HG03469 (cell line): Measurements from ENCODE around the gene CHN2.

Experiments
- ATAC-seq: cut with Tn5 transposase; IDR thresholded peaks from one replicate; pipeline ENCODE4 v1.9.1; 2021; ENCODE audit warnings: mild to moderate bottlenecking, moderate library complexity, moderate number of reproducible peaks; ENCODE audit not compliant: unreplicated experiment

The CHN2 gene

GRCh38 chr7:29421010-29421956 lies 226.7 kb downstream of the CHN2 start:
- no peak for ATAC-seq

DNA sequence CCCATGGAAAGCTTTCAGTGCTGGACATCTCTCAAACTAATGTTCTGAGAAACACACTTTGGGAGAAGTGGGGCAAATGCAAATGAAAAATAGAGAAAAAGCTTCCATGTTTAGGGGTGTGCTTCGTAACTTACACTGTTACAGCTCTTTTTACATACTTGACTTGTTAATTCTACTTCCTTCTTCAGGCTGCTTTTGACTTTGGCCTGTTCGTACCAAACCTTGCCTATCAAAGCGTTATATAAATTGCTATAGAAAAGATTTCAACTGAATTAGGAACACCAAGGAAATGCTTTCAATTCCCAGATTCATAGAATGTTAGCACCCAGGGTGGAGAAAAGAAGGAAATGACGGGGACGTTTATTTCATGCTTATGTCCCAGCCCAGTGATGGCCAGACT lies 228.3 kb downstream of the CHN2 start:
- no peak for ATAC-seq

GRCh38 chr7:29424295-29424983 lies 229.9 kb downstream of the CHN2 start:
- ATAC-seq = peak; percentile 73

- ATAC-seq = no peak
Measured at GRCh38 chr7:29424984-29425309, 230.4 kb downstream of the CHN2 start.

DNA sequence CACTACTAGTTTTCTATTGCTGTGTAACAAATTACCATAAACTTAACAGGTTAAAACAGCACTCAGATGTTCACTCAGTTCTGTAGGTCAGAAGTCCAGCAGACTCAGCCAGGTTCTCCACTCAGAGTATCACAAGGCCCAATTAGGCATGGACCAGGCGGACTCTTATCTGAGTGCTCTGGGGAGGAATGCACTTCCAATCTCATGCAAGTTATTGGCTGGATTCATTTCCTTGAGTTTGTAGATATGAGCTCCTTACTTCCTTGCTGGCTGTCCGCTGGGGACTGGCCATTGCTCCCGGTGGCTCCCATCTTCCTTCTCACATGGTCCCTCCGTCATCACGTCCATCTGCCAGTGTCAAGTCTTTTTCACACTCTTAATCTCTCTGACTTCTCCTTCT lies 232.0 kb downstream of the CHN2 start:
- ATAC-seq = no peak

GRCh38 chr7:29429401-29429800 lies 234.8 kb downstream of the CHN2 start:
- no peak for ATAC-seq

GRCh38 chr7:29430279-29430949 lies 235.8 kb downstream of the CHN2 start:
- no peak for ATAC-seq

GRCh38 chr7:29431686-29432085 lies 237.1 kb downstream of the CHN2 start:
- ATAC-seq = no peak

DNA sequence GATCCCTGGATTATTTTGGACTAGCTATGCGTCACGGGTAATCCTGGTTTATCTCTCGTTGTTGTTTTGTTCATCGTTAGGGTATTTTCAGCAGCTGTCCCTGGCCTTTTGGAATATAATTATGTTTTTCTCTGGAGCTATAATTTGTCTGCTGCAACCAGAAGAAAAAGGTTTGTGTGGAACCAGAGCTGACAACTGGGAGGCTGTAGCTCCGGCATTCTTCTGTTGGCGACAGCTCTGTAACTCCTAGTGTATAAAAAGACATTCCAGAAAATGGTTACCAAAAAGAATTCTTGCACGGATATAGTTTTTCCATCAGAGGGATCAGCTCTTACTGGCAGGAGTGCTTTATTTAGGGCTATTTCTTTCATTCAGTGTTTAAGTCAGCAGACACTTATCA lies 238.1 kb downstream of the CHN2 start:
- ATAC-seq = no peak

- ATAC-seq = no peak
Measured at GRCh38 chr7:29434380-29434768, 239.8 kb downstream of the CHN2 start.

- no peak for ATAC-seq
Measured at GRCh38 chr7:29435167-29435566, 240.6 kb downstream of the CHN2 start.

DNA sequence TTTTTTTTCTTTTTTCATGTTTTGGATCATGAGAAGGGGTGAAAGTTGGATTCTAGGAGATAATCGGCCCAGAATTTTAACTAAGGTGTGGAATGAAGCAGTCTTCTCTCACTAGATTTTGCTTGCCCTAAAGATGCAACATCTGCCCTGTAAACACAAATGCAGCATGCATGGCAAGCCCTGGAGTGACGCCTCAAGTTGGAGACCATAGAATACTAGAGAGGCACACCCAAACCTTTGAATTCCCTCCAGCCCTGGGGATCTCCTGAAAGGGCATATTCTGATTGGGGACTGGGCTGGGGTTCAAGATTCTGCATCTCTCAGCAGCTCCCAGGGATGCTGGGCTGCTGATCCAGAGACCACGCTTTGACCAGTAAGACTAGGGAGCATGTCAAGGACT lies 241.3 kb downstream of the CHN2 start:
- no peak for ATAC-seq

DNA sequence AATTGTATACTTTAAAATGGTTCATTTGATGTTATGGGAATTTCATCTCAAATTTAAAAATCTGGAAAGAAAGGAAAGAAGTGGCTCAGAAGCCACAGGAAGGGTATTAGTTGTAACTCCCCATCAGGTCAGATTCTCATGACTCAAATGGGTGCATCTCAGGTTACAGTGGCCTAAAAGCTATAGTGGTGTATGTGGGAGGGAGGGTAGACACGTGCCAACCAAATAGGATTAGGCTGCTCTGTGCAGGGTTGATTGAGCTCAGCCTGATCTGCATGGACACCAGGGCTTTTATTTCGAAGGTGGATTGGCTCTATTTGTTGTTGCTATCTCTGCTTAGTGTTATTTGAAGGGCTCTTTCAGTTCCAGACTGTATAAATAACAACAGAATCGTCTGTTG lies 247.6 kb downstream of the CHN2 start:
- ATAC-seq = no peak

- ATAC-seq = no peak
Measured at GRCh38 chr7:29443552-29443951, 249.0 kb downstream of the CHN2 start.

DNA sequence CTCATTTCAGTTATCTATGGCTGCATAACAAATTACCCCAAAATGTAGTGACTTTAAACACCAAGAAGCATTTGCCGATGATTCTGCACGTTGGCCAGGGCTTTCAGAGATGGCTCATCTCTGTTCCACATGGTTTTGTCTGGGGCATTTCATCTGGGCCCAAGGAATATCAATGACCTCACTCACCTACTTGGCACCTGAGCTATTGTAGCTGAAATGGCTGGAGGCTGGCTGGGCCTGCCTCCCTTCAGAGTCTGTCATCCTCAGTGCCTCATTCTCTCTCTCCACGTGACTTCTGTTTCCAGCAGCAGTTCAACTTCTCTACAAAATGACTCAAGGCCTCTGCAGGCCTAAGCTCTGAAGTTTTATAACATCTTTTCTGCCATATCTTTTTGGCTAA lies 249.7 kb downstream of the CHN2 start:
- no peak for ATAC-seq

DNA sequence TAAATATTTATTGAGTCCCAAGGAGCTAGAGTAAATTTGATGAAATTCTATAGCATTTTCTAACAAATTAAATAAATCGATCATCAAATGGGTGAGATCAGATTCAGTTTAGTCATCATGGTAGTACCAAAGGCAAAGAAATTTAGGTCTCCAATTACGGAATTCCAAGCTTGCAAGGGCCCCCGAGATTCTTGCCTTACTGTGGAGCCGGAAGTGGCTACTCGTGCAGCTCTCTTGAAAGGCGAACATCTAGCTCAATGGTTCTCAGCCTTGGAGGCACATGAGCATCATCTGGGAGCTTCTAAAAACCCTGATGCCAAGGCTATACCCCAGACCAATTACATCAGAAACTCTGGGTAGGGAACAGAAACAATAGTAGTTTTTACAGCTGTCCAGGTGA lies 251.2 kb downstream of the CHN2 start:
- ATAC-seq = no peak

GRCh38 chr7:29447828-29448227 lies 253.3 kb downstream of the CHN2 start:
- ATAC-seq = no peak

DNA sequence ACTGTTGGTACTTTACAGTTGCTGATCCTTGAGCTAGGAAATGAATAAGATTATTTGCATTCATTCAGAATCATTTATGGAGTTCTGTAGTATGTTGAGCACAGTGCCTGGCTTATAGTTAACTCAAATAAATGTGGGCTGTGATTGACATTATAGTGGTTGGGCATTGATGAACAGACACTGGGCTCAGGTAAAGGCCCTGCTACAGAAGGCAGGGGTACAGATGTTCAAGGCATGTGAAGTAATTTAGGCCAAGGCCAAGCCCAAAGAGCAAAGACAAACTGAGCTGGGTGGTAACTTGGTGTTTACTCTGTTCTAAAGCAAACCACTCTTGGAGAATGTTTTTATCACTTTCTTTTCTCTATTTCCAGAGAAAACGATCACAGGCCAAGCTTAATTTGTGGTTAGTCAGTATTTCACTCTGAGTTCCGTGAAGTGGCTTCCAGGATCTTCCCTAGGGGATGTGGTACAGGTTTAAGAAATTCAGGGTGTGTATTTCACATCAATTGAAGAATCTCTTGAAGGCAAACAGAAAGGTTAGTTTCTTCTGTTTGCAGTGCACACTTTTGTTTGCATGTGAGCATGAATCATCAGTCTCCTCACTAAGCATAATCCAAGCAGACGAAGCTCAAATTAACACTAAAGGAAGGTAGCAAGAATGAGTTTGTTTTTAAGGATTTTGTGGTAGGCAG lies 255.1 kb downstream of the CHN2 start:
- no peak for ATAC-seq

GRCh38 chr7:29453021-29453420 lies 258.4 kb downstream of the CHN2 start:
- no peak for ATAC-seq

DNA sequence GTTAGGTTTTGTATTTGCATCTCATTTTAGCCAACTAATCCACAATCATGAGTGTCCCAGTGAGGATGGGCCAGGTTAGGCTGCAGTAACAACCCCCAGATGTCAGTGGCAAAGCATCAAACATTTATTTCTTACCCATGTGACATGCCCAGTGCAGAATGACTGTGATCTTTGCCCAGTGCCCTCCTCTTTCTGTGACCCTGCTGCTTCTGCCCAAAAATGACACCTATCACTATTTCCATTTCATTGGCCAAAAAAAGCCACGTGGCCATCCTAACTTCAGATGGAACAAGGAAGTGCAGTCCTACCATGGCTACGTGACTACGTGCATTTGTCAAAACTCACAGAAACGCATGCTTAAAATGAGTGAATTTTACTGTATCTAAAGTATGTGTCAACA lies 259.9 kb downstream of the CHN2 start:
- ATAC-seq = no peak

DNA sequence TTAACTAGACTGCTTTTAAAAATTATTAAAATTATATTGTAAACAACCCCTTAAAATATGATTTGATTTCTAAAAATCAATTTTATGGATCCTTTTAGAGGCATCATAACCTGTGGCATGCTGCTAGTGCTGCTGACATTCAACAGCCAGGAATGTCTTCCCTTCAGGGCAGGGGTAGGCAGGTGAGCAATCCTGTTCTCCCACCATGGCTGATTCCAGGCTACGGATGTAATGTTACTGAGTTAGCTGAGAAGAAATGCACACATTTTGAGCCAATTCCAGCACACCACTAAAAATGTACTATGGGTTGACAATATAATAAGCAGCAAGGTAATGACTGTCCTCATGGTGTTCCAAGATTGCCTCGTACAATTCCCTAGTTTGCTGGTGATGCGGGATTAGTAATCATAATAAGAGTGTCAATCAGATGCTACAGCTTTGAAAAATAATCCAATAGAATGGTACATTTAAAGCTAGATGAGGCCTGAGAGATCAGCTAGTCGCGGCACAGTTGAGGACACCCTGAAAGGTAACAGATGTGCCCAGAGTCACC lies 260.4 kb downstream of the CHN2 start:
- ATAC-seq = no peak
